Measurements from ENCODE around the gene DENND4C.

DNA sequence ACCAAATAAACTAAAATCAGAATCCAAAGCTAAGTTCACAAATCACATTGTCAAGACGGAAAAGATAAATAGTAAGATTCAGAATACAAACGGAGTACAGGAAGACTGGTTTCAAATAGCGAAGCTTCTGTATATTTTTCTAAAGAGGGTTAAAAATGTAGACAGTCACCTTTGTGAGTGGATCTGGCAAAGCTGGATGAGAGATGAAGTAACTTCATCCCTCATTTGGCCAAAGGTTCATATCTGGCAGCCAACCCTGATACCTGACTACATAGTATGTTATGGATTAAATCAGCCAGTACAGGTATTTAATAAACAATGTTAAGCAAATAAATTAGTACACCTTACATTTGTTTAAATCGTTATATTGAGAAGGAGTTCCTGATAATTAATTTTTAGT is 21.3 kb upstream of the DENND4C start:
- TF ChIP-seq, protein P1, sequence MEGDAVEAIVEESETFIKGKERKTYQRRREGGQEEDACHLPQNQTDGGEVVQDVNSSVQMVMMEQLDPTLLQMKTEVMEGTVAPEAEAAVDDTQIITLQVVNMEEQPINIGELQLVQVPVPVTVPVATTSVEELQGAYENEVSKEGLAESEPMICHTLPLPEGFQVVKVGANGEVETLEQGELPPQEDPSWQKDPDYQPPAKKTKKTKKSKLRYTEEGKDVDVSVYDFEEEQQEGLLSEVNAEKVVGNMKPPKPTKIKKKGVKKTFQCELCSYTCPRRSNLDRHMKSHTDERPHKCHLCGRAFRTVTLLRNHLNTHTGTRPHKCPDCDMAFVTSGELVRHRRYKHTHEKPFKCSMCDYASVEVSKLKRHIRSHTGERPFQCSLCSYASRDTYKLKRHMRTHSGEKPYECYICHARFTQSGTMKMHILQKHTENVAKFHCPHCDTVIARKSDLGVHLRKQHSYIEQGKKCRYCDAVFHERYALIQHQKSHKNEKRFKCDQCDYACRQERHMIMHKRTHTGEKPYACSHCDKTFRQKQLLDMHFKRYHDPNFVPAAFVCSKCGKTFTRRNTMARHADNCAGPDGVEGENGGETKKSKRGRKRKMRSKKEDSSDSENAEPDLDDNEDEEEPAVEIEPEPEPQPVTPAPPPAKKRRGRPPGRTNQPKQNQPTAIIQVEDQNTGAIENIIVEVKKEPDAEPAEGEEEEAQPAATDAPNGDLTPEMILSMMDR (IDR thresholded peaks at IDR 0.05) = no peak
- no peak for TF ChIP-seq POLR2A (IDR thresholded peaks at IDR 0.05)

Measured in sigmoid colon (tissue), 3 donors.